ENCODE results near the gene OPN1MW2.
"Not testable (repeated sequence)": the region's sequence is repeated elsewhere in the genome, so short reads cannot be mapped to it uniquely, and the experiment has no call there.

OPN1MW2 gene

DNA sequence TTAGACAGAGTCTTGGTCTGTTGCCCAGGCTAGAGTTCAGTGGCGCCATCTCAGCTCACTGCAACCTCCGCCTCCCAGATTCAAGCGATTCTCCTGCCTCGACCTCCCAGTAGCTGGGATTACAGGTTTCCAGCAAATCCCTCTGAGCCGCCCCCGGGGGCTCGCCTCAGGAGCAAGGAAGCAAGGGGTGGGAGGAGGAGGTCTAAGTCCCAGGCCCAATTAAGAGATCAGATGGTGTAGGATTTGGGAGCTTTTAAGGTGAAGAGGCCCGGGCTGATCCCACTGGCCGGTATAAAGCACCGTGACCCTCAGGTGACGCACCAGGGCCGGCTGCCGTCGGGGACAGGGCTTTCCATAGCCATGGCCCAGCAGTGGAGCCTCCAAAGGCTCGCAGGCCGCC lies at the start of gene OPN1MW2:
TSS of gene OPN1MW2 (plus strand) at position 301 of the 400 bp plus-strand sequence. CDS start at position 361, 60 bp downstream.
- DNase-seq, result not testable (repeated sequence)

DNA sequence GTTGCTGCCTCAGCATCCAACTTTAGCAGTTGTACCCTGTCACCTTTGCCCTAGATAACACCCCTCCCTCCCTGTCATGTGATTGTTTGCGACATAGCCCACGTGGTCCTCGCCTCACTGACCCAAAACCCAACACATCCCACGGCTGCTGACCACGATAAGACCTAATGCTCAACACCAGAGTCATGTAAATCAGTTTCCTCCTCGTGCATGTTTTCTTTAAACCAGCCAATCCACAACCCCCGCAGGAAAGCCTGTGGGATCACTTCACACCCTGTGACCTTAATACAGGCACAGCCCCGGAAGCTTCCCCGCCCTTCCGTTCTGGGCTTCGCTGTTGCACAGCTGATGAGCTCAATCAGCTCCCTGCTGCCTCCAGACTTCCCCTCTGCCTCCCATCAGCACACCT lies 47.0 kb upstream of the OPN1MW2 start:
- not testable (repeated sequence) for DNase-seq

DNA sequence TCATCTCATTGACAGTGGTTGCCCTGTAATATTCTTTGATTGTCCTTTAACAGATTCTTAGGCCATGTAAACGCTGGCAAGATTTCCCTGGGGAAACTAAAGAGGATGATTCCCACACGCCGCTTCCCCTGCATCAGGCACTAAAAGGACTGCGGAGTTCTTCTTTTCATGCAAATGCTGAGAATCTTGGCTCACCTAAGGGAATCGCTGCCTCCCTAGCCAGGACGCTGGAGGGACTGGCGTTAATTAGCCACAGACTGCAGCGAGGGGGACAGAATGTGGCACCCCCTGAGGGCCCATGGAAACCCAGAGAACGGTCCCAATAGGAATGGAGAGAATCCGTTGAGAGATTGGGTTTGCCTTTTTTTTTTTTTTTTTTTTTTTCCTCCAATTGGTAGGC lies 45.2 kb upstream of the OPN1MW2 start:
- not testable (repeated sequence) for DNase-seq

DNA sequence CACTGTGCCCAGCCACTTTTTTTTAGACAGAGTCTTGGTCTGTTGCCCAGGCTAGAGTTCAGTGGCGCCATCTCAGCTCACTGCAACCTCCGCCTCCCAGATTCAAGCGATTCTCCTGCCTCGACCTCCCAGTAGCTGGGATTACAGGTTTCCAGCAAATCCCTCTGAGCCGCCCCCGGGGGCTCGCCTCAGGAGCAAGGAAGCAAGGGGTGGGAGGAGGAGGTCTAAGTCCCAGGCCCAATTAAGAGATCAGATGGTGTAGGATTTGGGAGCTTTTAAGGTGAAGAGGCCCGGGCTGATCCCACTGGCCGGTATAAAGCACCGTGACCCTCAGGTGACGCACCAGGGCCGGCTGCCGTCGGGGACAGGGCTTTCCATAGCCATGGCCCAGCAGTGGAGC lies 37.3 kb upstream of the OPN1MW2 start, which contains the start of gene OPN1MW:
TSS of gene OPN1MW (plus strand) at position 301 of the 400 bp plus-strand sequence. CDS start at position 383, 82 bp downstream.
- DNase-seq, result not testable (repeated sequence)

DNA sequence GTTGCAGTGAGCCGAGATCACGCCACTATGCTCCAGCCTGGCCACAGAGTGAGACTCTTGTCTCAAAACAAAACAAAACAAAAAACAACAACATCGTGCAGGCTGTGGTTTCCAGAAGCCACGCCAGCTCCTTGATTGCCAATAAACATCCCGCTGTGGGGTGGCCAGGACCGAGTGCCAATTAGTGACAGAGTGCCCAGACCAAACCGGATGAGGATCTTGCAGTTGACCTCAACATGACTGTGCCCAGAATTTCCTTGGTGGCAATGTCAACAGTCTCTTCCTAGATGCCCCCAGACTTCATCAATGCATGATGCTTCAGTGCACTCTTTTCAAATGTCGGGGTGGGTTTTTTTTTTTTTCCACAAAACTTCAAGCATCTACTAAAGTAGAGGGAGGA lies 35.8 kb upstream of the OPN1MW2 start:
- DNase-seq, result not testable (repeated sequence)

DNA sequence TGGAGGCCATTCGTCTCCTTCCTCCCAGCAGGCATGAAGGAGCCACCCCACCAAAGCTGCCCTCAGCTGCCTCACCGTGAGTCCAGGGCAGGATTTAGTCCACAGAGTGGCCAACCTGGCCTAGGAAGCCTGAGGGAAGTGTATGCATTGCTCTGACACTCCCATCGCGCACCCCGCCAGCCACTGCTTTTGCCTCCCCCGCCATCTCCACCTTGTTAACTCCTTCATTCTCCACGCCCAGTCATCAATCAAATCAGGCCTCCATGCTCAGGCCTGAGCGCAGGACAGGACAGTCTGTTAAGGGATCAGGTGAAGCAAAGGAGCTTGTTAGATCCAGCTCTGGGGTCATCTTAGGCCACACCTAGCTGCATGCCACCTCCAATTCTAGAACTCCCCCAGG lies 26.7 kb upstream of the OPN1MW2 start:
- not testable (repeated sequence) for DNase-seq

DNA sequence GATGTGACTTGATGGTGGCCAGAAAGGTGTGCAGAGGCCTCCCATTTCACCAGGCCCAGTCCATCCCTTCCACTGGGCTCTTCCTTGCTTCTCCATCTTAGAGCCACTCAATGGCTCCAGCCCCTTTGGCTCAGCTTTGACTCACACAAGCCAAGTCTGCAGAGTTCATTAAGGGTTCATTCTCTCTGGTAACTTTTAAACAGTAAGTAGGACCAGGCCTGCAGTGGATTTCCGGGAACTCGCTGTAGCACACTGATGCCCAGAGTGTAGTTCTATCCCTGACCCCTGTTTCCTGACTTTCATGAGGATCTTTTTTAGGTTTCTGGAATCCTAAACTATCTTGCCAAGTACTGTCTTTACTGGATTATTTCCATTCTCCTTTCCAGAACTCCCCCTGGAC lies 25.2 kb upstream of the OPN1MW2 start:
- DNase-seq, result not testable (repeated sequence)

DNA sequence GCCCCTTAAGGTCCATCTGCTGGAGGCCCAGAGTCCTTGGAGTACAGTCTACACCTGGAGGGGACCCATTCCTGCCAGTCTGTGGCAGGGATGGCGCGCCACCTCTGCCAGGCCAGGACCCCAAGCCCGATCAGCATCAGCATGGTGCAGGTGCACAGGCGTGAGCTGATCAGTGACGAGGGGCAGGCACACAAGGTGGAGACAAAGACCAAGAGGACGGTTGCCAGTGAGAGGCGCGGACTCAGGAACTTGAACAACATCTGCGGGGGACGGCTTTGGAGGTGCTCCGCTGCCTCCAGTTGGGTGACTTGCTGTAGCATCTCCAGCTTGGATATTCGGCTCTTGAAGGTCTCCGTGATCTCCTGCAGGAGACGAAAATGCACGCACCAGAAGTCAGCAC lies 23.1 kb upstream of the OPN1MW2 start:
- DNase-seq, result not testable (repeated sequence)

DNA sequence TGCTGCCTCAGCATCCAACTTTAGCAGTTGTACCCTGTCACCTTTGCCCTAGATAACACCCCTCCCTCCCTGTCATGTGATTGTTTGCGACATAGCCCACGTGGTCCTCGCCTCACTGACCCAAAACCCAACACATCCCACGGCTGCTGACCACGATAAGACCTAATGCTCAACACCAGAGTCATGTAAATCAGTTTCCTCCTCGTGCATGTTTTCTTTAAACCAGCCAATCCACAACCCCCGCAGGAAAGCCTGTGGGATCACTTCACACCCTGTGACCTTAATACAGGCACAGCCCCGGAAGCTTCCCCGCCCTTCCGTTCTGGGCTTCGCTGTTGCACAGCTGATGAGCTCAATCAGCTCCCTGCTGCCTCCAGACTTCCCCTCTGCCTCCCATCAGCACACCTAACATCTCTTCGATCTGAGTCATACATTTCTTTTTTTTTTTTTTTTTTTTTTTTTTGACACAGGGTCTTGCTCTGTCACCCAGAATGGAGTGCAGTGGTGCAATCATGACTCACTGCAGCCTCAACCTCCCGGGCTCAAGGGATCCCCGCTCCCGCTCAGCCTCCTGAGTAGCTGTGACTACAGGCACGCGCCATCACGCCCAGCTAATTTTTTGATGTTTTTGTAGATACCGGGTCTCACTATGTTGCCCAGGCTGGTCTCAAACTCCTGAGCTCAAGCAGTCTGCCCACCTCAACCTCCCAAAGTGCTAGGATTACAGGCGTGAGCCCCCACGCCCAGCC lies 9.7 kb upstream of the OPN1MW2 start:
- not testable (repeated sequence) for DNase-seq

DNA sequence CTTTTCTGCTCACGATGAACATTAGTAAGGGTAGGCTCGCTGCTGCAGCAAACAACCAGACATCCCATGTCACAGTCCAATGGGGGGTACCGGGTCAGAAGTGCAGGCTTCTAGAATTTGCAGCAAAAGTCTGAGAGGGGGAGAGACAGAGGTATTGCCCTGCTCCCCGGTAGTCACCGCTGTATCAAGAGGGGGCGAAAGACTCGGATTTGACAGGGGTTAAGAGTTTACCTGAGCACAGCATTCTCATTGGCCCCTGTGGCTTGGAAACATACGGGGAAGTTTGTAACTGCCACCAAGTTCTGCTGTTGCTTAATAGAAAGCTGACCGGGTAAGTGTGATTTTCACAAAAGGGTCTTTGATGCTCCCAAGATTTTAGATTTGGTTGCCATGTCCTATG lies 8.5 kb upstream of the OPN1MW2 start:
- DNase-seq, result not testable (repeated sequence)

DNA sequence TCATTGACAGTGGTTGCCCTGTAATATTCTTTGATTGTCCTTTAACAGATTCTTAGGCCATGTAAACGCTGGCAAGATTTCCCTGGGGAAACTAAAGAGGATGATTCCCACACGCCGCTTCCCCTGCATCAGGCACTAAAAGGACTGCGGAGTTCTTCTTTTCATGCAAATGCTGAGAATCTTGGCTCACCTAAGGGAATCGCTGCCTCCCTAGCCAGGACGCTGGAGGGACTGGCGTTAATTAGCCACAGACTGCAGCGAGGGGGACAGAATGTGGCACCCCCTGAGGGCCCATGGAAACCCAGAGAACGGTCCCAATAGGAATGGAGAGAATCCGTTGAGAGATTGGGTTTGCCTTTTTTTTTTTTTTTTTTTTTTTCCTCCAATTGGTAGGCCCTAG lies 8.1 kb upstream of the OPN1MW2 start:
- not testable (repeated sequence) for DNase-seq

DNA sequence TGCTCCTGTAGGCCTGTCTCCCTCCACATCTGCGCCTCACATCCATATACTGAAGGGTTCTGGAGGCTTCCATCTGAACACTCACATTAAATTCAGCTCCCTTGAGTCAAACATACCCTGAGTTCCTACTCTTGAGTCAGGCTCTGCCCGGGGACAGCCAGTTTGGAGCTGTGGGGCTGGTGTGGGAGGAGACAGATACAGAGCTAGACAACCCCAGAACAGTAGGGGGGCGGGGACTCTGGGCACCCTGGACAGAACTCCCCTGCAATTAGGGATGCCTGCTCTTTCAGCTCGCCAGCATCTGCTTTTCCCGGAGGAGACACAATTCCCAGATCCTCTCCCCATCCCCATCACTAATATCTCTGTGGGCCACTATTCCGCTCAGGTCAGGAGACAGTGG lies 5.7 kb downstream of the OPN1MW2 start:
- not testable (repeated sequence) for DNase-seq

DNA sequence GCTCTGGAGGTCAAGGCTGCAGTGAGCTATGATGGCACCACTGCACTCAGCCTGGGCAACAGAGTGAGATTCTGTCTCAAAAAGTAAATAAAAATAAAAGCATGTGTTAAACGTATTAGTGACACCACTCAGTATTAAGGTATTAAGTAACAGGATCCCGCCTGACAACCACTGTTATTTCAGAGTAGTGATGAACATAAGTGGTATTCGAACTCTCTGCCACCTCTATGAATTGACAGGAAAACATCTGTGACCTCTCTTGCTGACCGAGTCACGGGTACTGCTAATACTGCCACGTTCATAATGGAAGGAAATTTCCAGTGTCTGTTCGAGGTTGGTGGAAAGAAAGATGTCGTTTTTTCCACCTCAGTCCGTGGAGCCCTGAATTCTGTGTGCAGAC lies 7.2 kb downstream of the OPN1MW2 start:
- not testable (repeated sequence) for DNase-seq

DNA sequence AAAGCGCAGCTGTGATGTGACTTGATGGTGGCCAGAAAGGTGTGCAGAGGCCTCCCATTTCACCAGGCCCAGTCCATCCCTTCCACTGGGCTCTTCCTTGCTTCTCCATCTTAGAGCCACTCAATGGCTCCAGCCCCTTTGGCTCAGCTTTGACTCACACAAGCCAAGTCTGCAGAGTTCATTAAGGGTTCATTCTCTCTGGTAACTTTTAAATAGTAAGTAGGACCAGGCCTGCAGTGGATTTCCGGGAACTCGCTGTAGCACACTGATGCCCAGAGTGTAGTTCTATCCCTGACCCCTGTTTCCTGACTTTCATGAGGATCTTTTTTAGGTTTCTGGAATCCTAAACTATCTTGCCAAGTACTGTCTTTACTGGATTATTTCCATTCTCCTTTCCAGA lies 11.9 kb downstream of the OPN1MW2 start:
- not testable (repeated sequence) for DNase-seq

DNA sequence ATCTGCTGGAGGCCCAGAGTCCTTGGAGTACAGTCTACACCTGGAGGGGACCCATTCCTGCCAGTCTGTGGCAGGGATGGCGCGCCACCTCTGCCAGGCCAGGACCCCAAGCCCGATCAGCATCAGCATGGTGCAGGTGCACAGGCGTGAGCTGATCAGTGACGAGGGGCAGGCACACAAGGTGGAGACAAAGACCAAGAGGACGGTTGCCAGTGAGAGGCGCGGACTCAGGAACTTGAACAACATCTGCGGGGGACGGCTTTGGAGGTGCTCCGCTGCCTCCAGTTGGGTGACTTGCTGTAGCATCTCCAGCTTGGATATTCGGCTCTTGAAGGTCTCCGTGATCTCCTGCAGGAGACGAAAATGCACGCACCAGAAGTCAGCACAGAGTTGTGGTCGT lies 14.1 kb downstream of the OPN1MW2 start:
- DNase-seq, result not testable (repeated sequence)

DNA sequence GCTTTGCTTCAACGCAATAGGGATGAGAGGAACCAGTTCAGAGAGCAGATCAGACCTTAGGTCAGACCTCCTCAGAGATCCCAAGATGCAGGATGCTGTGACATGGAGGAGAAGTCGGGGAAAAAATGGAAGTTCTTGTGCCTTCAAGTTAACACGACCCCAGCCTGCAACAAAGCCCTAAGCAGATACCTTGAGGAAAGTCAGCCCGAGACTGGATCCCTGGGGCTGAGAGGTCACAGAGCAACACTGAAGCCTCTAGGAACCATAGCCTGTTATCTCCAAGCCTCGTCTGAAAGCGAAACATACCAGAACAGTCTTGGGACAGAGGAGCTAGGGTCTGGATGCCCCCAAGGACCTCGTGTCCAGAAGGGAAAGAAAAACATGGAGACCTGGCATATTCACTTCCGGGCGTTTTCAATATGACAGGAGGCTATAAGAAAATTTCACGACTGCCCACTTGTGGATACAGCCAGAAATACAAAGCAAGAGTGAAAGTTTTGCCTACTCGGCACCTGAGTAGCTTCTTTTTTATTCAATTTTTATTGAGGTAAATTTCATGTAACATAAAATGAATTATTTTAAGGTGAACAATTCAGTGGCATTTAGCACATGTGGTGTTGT lies 19.5 kb downstream of the OPN1MW2 start:
- DNase-seq, result not testable (repeated sequence)

DNA sequence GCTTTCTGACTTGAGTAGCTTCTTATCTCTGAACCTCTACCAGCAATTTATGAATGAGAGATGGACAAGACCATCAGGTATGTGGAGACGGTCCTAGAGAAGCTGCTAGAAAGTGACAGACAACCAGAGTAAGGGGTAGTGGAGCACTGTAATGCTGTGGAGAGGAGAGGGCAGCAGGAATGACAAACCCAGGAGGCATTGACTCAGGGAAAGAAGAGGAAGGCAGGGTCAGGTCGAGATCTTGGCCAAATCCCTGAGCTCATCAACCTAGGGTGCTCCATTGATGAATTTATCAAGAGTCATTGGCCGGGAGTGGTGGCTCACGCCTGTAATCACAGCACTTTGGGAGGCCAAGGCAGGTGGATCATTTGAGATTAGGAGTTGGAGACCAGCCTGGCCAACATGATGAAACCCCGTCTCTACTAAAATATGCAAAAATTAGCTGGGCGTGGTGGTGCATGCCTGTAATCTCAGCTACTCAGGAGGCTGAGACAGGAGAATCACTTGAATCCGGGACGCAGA lies 20.5 kb downstream of the OPN1MW2 start:
- DNase-seq, result not testable (repeated sequence)

DNA sequence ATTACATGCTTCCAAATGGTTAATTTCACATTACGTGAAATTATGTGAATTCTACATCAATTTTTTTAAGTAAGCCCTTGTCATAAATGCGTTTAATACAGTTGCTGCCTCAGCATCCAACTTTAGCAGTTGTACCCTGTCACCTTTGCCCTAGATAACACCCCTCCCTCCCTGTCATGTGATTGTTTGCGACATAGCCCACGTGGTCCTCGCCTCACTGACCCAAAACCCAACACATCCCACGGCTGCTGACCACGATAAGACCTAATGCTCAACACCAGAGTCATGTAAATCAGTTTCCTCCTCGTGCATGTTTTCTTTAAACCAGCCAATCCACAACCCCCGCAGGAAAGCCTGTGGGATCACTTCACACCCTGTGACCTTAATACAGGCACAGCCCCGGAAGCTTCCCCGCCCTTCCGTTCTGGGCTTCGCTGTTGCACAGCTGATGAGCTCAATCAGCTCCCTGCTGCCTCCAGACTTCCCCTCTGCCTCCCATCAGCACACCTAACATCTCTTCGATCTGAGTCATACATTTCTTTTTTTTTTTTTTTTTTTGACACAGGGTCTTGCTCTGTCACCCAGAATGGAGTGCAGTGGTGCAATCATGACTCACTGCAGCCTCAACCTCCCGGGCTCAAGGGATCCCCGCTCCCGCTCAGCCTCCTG lies 28.0 kb downstream of the OPN1MW2 start:
- not testable (repeated sequence) for DNase-seq

DNA sequence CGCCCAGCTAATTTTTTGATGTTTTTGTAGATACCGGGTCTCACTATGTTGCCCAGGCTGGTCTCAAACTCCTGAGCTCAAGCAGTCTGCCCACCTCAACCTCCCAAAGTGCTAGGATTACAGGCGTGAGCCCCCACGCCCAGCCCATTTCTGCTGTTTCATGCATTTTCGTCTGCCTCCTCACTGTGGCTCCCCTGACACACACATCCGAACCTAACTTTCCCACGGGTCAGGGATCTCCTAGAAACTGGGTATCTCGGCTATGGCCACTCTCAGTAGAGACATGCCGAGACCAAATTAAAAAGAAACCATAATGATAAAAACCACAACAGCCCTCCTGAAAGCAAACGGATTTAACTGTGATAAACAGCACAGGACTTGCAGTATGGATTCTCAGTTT lies 28.5 kb downstream of the OPN1MW2 start:
- not testable (repeated sequence) for DNase-seq

DNA sequence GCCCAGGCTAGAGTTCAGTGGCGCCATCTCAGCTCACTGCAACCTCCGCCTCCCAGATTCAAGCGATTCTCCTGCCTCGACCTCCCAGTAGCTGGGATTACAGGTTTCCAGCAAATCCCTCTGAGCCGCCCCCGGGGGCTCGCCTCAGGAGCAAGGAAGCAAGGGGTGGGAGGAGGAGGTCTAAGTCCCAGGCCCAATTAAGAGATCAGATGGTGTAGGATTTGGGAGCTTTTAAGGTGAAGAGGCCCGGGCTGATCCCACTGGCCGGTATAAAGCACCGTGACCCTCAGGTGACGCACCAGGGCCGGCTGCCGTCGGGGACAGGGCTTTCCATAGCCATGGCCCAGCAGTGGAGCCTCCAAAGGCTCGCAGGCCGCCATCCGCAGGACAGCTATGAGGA lies 37.7 kb downstream of the OPN1MW2 start, which contains the start of gene OPN1MW3:
TSS of gene OPN1MW3 (plus strand) at position 301 of the 400 bp plus-strand sequence. CDS start at position 339, 38 bp downstream.
- not testable (repeated sequence) for DNase-seq

DNA sequence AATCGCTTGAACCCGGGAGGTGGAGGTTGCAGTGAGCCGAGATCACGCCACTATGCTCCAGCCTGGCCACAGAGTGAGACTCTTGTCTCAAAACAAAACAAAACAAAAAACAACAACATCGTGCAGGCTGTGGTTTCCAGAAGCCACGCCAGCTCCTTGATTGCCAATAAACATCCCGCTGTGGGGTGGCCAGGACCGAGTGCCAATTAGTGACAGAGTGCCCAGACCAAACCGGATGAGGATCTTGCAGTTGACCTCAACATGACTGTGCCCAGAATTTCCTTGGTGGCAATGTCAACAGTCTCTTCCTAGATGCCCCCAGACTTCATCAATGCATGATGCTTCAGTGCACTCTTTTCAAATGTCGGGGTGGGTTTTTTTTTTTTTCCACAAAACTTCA lies 39.2 kb downstream of the OPN1MW2 start:
- DNase-seq, result not testable (repeated sequence)

DNA sequence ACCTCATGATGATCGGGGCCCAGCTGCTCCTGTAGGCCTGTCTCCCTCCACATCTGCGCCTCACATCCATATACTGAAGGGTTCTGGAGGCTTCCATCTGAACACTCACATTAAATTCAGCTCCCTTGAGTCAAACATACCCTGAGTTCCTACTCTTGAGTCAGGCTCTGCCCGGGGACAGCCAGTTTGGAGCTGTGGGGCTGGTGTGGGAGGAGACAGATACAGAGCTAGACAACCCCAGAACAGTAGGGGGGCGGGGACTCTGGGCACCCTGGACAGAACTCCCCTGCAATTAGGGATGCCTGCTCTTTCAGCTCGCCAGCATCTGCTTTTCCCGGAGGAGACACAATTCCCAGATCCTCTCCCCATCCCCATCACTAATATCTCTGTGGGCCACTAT lies 43.5 kb downstream of the OPN1MW2 start:
- not testable (repeated sequence) for DNase-seq

DNA sequence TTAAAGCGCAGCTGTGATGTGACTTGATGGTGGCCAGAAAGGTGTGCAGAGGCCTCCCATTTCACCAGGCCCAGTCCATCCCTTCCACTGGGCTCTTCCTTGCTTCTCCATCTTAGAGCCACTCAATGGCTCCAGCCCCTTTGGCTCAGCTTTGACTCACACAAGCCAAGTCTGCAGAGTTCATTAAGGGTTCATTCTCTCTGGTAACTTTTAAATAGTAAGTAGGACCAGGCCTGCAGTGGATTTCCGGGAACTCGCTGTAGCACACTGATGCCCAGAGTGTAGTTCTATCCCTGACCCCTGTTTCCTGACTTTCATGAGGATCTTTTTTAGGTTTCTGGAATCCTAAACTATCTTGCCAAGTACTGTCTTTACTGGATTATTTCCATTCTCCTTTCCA lies 49.7 kb downstream of the OPN1MW2 start:
- DNase-seq, result not testable (repeated sequence)
